H9 (cell line): ENCODE measurements around the gene IQCN. TPM values are rescaled to one million over a fixed set of nuclear protein-coding genes. Genes with fewer than 3 reads are reported as not detected.
A peak's percentile ranks its signal among the peaks of the same experiment; 100 is the strongest.

ENCODE experiments used
- DNase-seq: peaks from one replicate; pipeline ENCODE4 v3.0.0-alpha.2; 2017
- H2AFZ ChIP-seq: one replicate; pipeline ENCODE4 v1.6.1; 2013; ENCODE audit warnings: mild to moderate bottlenecking, low read length, control low read depth, moderate library complexity
- H2AK5ac ChIP-seq: 2 replicates; pipeline ENCODE4 v1.6.1; 2013; ENCODE audit warnings: low read length, control low read depth, mixed read lengths; ENCODE audit not compliant: insufficient read length
- H2BK120ac ChIP-seq: one replicate; pipeline ENCODE4 v1.6.1; 2013; ENCODE audit warnings: low read depth, mild to moderate bottlenecking, low read length, control low read depth, inconsistent platforms; ENCODE audit not compliant: poor library complexity, severe bottlenecking
- H2BK12ac ChIP-seq: 2 replicates; pipeline ENCODE4 v1.6.1; 2013; ENCODE audit warnings: low read length, control low read depth, mixed read lengths, low read depth; ENCODE audit not compliant: insufficient read length
- H2BK15ac ChIP-seq: 2 replicates; pipeline ENCODE4 v1.6.1; 2013; ENCODE audit warnings: low read depth, low read length, control low read depth
- H2BK20ac ChIP-seq: one replicate; pipeline ENCODE4 v1.6.1; 2013; ENCODE audit warnings: low read depth, mild to moderate bottlenecking, low read length, control low read depth, inconsistent platforms; ENCODE audit not compliant: poor library complexity, severe bottlenecking
- H2BK5ac ChIP-seq: 2 replicates; pipeline ENCODE4 v1.6.1; 2013; ENCODE audit warnings: low read length, control low read depth, mixed read lengths; ENCODE audit not compliant: insufficient read length
- H3K14ac ChIP-seq: 2 replicates; pipeline ENCODE4 v1.6.1; 2013; ENCODE audit warnings: low read length, control low read depth; ENCODE audit not compliant: insufficient read depth
- H3K18ac ChIP-seq: 2 replicates; pipeline ENCODE4 v1.6.1; 2013; ENCODE audit warnings: low read depth, mild to moderate bottlenecking, mixed read lengths, low read length, control low read depth; ENCODE audit not compliant: insufficient read length
- H3K23ac ChIP-seq: 2 replicates; pipeline ENCODE4 v1.6.1; 2013; ENCODE audit warnings: low read length, control low read depth, mixed read lengths, low read depth; ENCODE audit not compliant: insufficient read length
- H3K23me2 ChIP-seq: 2 replicates; pipeline ENCODE4 v1.6.1; 2013; ENCODE audit warnings: low read depth, mild to moderate bottlenecking, mixed read lengths, low read length, control low read depth; ENCODE audit not compliant: insufficient read length, poor library complexity, severe bottlenecking
- H3K27ac ChIP-seq: 2 replicates; pipeline ENCODE4 v1.5.1; 2013; ENCODE audit warnings: low read length, control low read depth, mixed read lengths, low read depth; ENCODE audit not compliant: insufficient read length
- H3K27me3 ChIP-seq: 2 replicates; pipeline ENCODE4 v1.6.1; 2013; ENCODE audit warnings: low read length, control low read depth, inconsistent platforms; ENCODE audit not compliant: insufficient read depth
- H3K4ac ChIP-seq: 2 replicates; pipeline ENCODE4 v1.6.1; 2013; ENCODE audit warnings: low read depth, mild to moderate bottlenecking, control low read depth, inconsistent platforms, low read length, moderate library complexity
- H3K4me1 ChIP-seq: 2 replicates; pipeline ENCODE4 v1.6.1; 2013; ENCODE audit warnings: low read length, control low read depth, inconsistent platforms; ENCODE audit not compliant: insufficient read depth
- H3K4me2 ChIP-seq: 2 replicates; pipeline ENCODE4 v1.6.1; 2013; ENCODE audit warnings: low read length, control low read depth, mixed read lengths; ENCODE audit not compliant: insufficient read length, insufficient read depth
- H3K56ac ChIP-seq: 2 replicates; pipeline ENCODE4 v1.6.1; 2013; ENCODE audit warnings: low read depth, mild to moderate bottlenecking, mixed read lengths, low read length, control low read depth; ENCODE audit not compliant: insufficient read length
- H3K79me1 ChIP-seq: 2 replicates; pipeline ENCODE4 v1.6.1; 2013; ENCODE audit warnings: low read depth, mild to moderate bottlenecking, moderate library complexity, low read length, control low read depth, inconsistent platforms; ENCODE audit not compliant: insufficient read depth, poor library complexity, severe bottlenecking
- H3K79me2 ChIP-seq: 2 replicates; pipeline ENCODE4 v1.6.1; 2013; ENCODE audit warnings: low read length, control low read depth, inconsistent platforms; ENCODE audit not compliant: insufficient read depth
- H3K9ac ChIP-seq: 2 replicates; pipeline ENCODE4 v1.6.1; 2013; ENCODE audit warnings: low read length, control low read depth, mixed read lengths; ENCODE audit not compliant: insufficient read length; ENCODE audit errors: extremely low read depth
- H3K9me3 ChIP-seq: one replicate; pipeline ENCODE4 v1.6.1; 2013; ENCODE audit warnings: low read depth, low read length, inconsistent platforms; ENCODE audit not compliant: control insufficient read depth
- H3T11ph ChIP-seq: one replicate; pipeline ENCODE4 v1.6.1; 2013; ENCODE audit warnings: mild to moderate bottlenecking, low read length, control low read depth, inconsistent platforms
- H4K20me1 ChIP-seq: one replicate; pipeline ENCODE4 v1.6.1; 2013; ENCODE audit not compliant: control insufficient read depth, insufficient read length, insufficient read depth
- H4K5ac ChIP-seq: 2 replicates; pipeline ENCODE4 v1.6.1; 2013; ENCODE audit warnings: low read depth, mild to moderate bottlenecking, mixed read lengths, low read length, control low read depth; ENCODE audit not compliant: insufficient read length
- H4K8ac ChIP-seq: replicated peaks from 2 replicates; pipeline ENCODE4 v1.6.1; 2013; ENCODE audit warnings: low read length, control low read depth, mixed read lengths, low read depth; ENCODE audit not compliant: insufficient read length
- H4K91ac ChIP-seq: 2 replicates; pipeline ENCODE4 v1.6.1; 2013; ENCODE audit warnings: low read depth, mild to moderate bottlenecking, moderate library complexity, mixed read lengths, low read length, control low read depth; ENCODE audit not compliant: insufficient read length
- H3K27ac Mint-ChIP-seq, 3 experiments: 2 replicates in 2 of 3; 3 replicates in 1 of 3; pipeline ENCODE4 v1.8.0; 2020 to 2021; ENCODE audit warnings: mixed read lengths in 3 of 3, mild to moderate bottlenecking in 1 of 3, moderate library complexity in 1 of 3
- H3K27me3 Mint-ChIP-seq: 2 replicates; pipeline ENCODE4 v1.8.0; 2021; ENCODE audit warnings: low read depth, mild to moderate bottlenecking, moderate library complexity, mixed read lengths
- H3K36me3 Mint-ChIP-seq, 3 experiments: 2 replicates in 2 of 3; 3 replicates in 1 of 3; pipeline ENCODE4 v1.8.0; 2020 to 2021; ENCODE audit warnings: low read depth in 3 of 3, mixed read lengths in 3 of 3; ENCODE audit not compliant: insufficient read depth in 1 of 3
- H3K4me1 Mint-ChIP-seq, 2 experiments: 2 replicates each; pipeline ENCODE4 v1.8.0; 2020; ENCODE audit warnings: mixed read lengths in 2 of 2
- H3K4me3 Mint-ChIP-seq, 2 experiments: 2 replicates in 1 of 2; 3 replicates in 1 of 2; pipeline ENCODE4 v1.8.0; 2020 to 2021; ENCODE audit warnings: mild to moderate bottlenecking in 2 of 2, mixed read lengths in 2 of 2, moderate library complexity in 1 of 2
- H3K9me3 Mint-ChIP-seq, 2 experiments: 2 replicates in 1 of 2; 3 replicates in 1 of 2; pipeline ENCODE4 v1.8.0; 2020; ENCODE audit warnings: mild to moderate bottlenecking in 2 of 2, mixed read lengths in 2 of 2, moderate library complexity in 1 of 2
- WGBS: extraction: QIAGEN DNeasy Blood & Tissue Kit; methylation state at CpG from one replicate; pipeline ENCODE4 v1.1.7; 2013; ENCODE audit warnings: missing lambda C conversion rate, low lambda C conversion rate, mixed read lengths; ENCODE audit not compliant: insufficient read length; ENCODE audit errors: extremely low coverage; 5-methylcytosine and 5-hydroxymethylcytosine counted together
- total RNA-seq: library from RNA; stranded (reverse); gene quantifications from 2 replicates; pipeline ENCODE4 v1.2.1, GENCODE V29; 2021
- TF ChIP-seq, protein P1 (sequence below): fragments of 200-600 bp; sonication (generic); conservative IDR thresholded peaks from 3 replicates; pipeline ENCODE4 v1.8.0; 2021; ENCODE audit warnings: antibody characterized with exemption, mild to moderate bottlenecking

Gene IQCN
- total RNA-seq, 1 experiment from 2014 or later: 0.39 TPM

DNA sequence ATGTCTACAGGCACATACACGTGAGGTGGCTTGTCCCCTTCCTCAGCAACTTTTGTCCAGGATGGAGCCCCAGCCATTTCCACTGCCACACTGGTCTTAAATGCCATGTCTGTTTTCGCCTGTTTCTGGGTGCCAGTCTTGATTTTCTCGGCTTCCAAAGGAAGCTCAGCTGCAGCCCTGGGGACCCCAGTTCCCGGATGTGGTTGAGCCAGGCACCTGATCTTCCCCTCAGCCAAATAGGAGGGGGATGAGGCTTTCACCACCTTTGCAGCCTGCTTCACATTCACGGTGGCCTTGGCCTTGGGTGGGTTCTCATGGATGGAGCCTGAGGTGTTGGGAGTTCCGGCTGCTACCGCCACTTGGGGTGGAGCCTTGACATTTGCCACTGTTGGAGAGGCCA, 8.7 kb downstream of the IQCN start:
- peaks cover 9% of the 10 kb centered on the region for H3K27me3 Mint-ChIP-seq
- H3K4me1 Mint-ChIP-seq: no peaks in the 10 kb centered on the region
- Histone ChIP-seq H4K20me1 (no peaks in the 10 kb centered on the region), H3K4me2 (no peak overlapping the region), H3K18ac (no peak overlapping the region), H3K9ac (no peak overlapping the region), H3T11ph (no peak overlapping the region), H3K14ac (no peak overlapping the region), H2BK20ac (no peak overlapping the region), H2BK5ac (no peak overlapping the region), H2AK5ac (no peak overlapping the region), H3K27me3 (no peaks in the 10 kb centered on the region), H4K5ac (no peak overlapping the region), H3K9me3 (no peaks in the 10 kb centered on the region), H2AFZ (no peak overlapping the region), H4K8ac (no peak overlapping the region), H2BK12ac (no peak overlapping the region), H3K23ac (no peak overlapping the region), H3K4ac (no peak overlapping the region), H3K79me2 (no peaks in the 10 kb centered on the region), H3K79me1 (no peaks in the 10 kb centered on the region), H3K56ac (no peak overlapping the region), H3K23me2 (no peaks in the 10 kb centered on the region), H2BK120ac (no peak overlapping the region), H4K91ac (no peak overlapping the region), H2BK15ac (no peak overlapping the region), H3K4me1 (no peaks in the 10 kb centered on the region), H3K27ac (no peak overlapping the region)
- H3K4me3 Mint-ChIP-seq: peak overlapping the region in 1 of 2 experiments; percentile 51; a peak in 1 of 5 replicates
- TF ChIP-seq, protein P1, sequence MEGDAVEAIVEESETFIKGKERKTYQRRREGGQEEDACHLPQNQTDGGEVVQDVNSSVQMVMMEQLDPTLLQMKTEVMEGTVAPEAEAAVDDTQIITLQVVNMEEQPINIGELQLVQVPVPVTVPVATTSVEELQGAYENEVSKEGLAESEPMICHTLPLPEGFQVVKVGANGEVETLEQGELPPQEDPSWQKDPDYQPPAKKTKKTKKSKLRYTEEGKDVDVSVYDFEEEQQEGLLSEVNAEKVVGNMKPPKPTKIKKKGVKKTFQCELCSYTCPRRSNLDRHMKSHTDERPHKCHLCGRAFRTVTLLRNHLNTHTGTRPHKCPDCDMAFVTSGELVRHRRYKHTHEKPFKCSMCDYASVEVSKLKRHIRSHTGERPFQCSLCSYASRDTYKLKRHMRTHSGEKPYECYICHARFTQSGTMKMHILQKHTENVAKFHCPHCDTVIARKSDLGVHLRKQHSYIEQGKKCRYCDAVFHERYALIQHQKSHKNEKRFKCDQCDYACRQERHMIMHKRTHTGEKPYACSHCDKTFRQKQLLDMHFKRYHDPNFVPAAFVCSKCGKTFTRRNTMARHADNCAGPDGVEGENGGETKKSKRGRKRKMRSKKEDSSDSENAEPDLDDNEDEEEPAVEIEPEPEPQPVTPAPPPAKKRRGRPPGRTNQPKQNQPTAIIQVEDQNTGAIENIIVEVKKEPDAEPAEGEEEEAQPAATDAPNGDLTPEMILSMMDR: no peak
- H3K27ac Mint-ChIP-seq: no peak overlapping the region; a peak in 1 of 7 replicates
- no CpG with 5 or more reads among the region's 7 CpGs for WGBS
- H3K36me3 Mint-ChIP-seq: peaks cover 2 to 20% (median 5%) of the 10 kb centered on the region in 3 experiments; a peak in 4 of 7 replicates
- H3K9me3 Mint-ChIP-seq: no peaks in the 10 kb centered on the region; a peak in 2 of 5 replicates
- DNase-seq: no peak
